Hepatocyte (in vitro differentiated cells): ENCODE measurements around the gene FRRS1L. TPM values are rescaled to one million over a fixed set of nuclear protein-coding genes. Genes with fewer than 3 reads are reported as not detected.

ENCODE experiments used
- DNase-seq: peaks from one replicate; pipeline ENCODE4 v3.0.0-alpha.2; 2016; ENCODE audit warnings: low spot score
- H2AFZ ChIP-seq: fragments of 200-600 bp; sonication (generic); 2 replicates; pipeline ENCODE4 v1.6.0; 2016; ENCODE audit warnings: antibody characterized with exemption, mild to moderate bottlenecking
- H3K27ac ChIP-seq: fragments of 200-600 bp; sonication (generic); 2 replicates; pipeline ENCODE4 v1.5.1; 2016; ENCODE audit warnings: mild to moderate bottlenecking
- H3K27me3 ChIP-seq: fragments of 200-600 bp; sonication (generic); 2 replicates; pipeline ENCODE4 v1.6.1; 2016
- H3K36me3 ChIP-seq: fragments of 200-600 bp; sonication (generic); replicated peaks from 2 replicates; pipeline ENCODE4 v1.5.1; 2016; ENCODE audit warnings: low read depth; ENCODE audit not compliant: insufficient read depth
- H3K4me1 ChIP-seq: fragments of 200-600 bp; sonication (generic); 2 replicates; pipeline ENCODE4 v1.5.1; 2016; ENCODE audit warnings: mild to moderate bottlenecking, moderate library complexity; ENCODE audit not compliant: insufficient read depth
- H3K4me2 ChIP-seq: fragments of 200-600 bp; sonication (generic); 2 replicates; pipeline ENCODE4 v1.6.0; 2016
- H3K4me3 ChIP-seq: fragments of 200-600 bp; sonication (generic); 2 replicates; pipeline ENCODE4 v1.5.1; 2016; ENCODE audit warnings: mild to moderate bottlenecking
- H3K79me2 ChIP-seq: fragments of 200-600 bp; sonication (generic); 2 replicates; pipeline ENCODE4 v1.6.0; 2017; ENCODE audit warnings: mild to moderate bottlenecking
- H3K9me2 ChIP-seq: fragments of 200-600 bp; sonication (generic); replicated peaks from 2 replicates; pipeline ENCODE4 v1.6.0; 2017; ENCODE audit warnings: mild to moderate bottlenecking; ENCODE audit not compliant: insufficient read depth
- H3K9me3 ChIP-seq: fragments of 200-600 bp; sonication (generic); 2 replicates; pipeline ENCODE4 v1.5.1; 2016; ENCODE audit warnings: low read depth, mild to moderate bottlenecking
- H4K20me1 ChIP-seq: fragments of 200-600 bp; sonication (generic); 2 replicates; pipeline ENCODE4 v1.6.0; 2016; ENCODE audit warnings: mild to moderate bottlenecking; ENCODE audit not compliant: insufficient read depth, poor library complexity, severe bottlenecking
- CTCF ChIP-seq: fragments of 200-600 bp; sonication (generic); IDR thresholded peaks from 2 replicates; pipeline ENCODE4 v1.5.1; 2016; ENCODE audit warnings: antibody characterized with exemption, mild to moderate bottlenecking; ENCODE audit not compliant: poor library complexity
- EZH2 ChIP-seq: fragments of 200-600 bp; sonication (generic); IDR thresholded peaks from 2 replicates; pipeline ENCODE4 v1.6.1; 2016; ENCODE audit warnings: antibody characterized with exemption, mild to moderate bottlenecking, borderline replicate concordance
- EZH2phosphoT487 ChIP-seq: fragments of 200-600 bp; sonication (generic); IDR thresholded peaks from one replicate; pipeline ENCODE4 v1.6.1; 2018; ENCODE audit warnings: antibody characterized with exemption, mild to moderate bottlenecking, low read depth, moderate library complexity; ENCODE audit not compliant: unreplicated experiment, severe bottlenecking
- WGBS: methylation state at CpG from one replicate; pipeline ENCODE4 v1.1.6; 2016; ENCODE audit warnings: low lambda C conversion rate; ENCODE audit errors: missing lambda C conversion rate; 5-methylcytosine and 5-hydroxymethylcytosine counted together
- polyA plus RNA-seq: library from polyadenylated mRNA; unstranded; fragments of >200 nt; fragmentation: Nextera tagmentation; extraction: Ambion mirVana; gene quantifications from 2 replicates; pipeline ENCODE4 v1.2.1, GENCODE V29; 2016
- total RNA-seq: library from RNA; depleted of rRNA; stranded (reverse); fragments of >200 nt; gene quantifications from 2 replicates; pipeline ENCODE4 v1.2.3, GENCODE V29; 2014

Gene FRRS1L
- total and polyA plus RNA-seq, 2 experiments from 2014 or later, result 2.6 to 4.4 TPM

DNA sequence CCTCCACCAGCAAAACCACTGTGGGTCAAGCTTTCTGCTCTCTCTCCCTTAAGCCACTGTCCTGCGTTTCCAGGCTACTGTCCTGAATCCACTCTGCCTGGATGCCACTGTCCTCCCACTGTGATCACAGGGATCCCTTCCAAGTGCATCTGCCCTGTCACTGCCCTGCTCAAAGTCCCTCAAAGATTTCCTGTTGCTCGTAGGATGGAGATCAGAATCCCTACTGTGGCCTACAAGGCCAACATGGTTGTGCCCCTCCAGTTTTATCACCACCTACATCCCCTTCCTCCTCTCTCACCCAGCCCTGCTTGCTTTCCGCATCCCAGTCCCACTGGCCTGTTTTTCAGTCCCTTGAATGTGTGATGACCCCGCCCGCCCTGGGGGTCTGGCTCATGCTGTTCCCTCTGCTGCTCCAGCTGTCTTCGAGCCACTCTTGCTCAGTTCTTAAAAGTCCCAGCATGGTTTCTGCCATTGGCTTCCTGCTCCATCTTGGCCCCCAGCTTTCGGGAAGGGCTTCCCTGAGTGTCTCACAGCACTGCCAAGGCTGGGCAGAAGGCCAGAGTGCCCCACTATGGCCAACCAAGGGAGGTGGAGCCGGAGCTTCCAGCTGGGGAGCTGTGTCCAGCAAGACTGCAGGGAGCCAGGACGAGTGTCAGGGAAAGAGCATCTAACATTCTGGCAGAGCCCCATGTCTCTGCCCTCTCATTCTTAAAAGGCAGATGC is 12.9 kb upstream of the FRRS1L start:
- H3K4me3 ChIP-seq, result no peak overlapping the region
- no peaks in the 10 kb centered on the region for H4K20me1 ChIP-seq
- DNase-seq, result no peak
- TF ChIP-seq EZH2phosphoT487 (no peak), CTCF (no peak), EZH2 (no peak)
- 93% methylated on average over 9 of the region's 9 CpGs for WGBS
- H3K4me1 ChIP-seq, result no peaks in the 10 kb centered on the region
- no peak overlapping the region for H2AFZ ChIP-seq
- no peaks in the 10 kb centered on the region for H3K9me3 ChIP-seq
- H3K27ac ChIP-seq, result no peak overlapping the region
- H3K4me2 ChIP-seq, result no peak overlapping the region
- H3K36me3 ChIP-seq, result no peaks in the 10 kb centered on the region
- H3K27me3 ChIP-seq, result peaks cover 4% of the 10 kb centered on the region
- H3K79me2 ChIP-seq, result no peaks in the 10 kb centered on the region
- H3K9me2 ChIP-seq, result no peaks in the 10 kb centered on the region

- H3K4me3 ChIP-seq, result no peak overlapping the region
- H3K79me2 ChIP-seq, result no peaks in the 10 kb centered on the region
- no peak overlapping the region for H2AFZ ChIP-seq
- 88% methylated on average over 2 of the region's 2 CpGs for WGBS
- H3K9me2 ChIP-seq, result no peaks in the 10 kb centered on the region
- H3K4me2 ChIP-seq, result no peak overlapping the region
- no peaks in the 10 kb centered on the region for H3K9me3 ChIP-seq
- no peaks in the 10 kb centered on the region for H4K20me1 ChIP-seq
- H3K36me3 ChIP-seq, result no peaks in the 10 kb centered on the region
- H3K27me3 ChIP-seq, result no peaks in the 10 kb centered on the region
- H3K27ac ChIP-seq, result no peak overlapping the region
- no peaks in the 10 kb centered on the region for H3K4me1 ChIP-seq
- no peak for TF ChIP-seq CTCF
- no peak for TF ChIP-seq EZH2phosphoT487
- no peak for TF ChIP-seq EZH2
- DNase-seq, result no peak
Measured at GRCh38 chr9:109176963-109177362, 9.9 kb upstream of the FRRS1L start.

- 51% methylated on average over 8 of the region's 8 CpGs for WGBS
- H3K27ac ChIP-seq, result no peak overlapping the region
- no peak overlapping the region for H3K4me2 ChIP-seq
- TF ChIP-seq CTCF (no peak), EZH2phosphoT487 (no peak), EZH2 (no peak)
- H2AFZ ChIP-seq, result no peak overlapping the region
- H3K4me3 ChIP-seq, result no peak overlapping the region
- H3K9me3 ChIP-seq, result no peaks in the 10 kb centered on the region
- H3K79me2 ChIP-seq, result no peaks in the 10 kb centered on the region
- H3K36me3 ChIP-seq, result no peaks in the 10 kb centered on the region
- no peaks in the 10 kb centered on the region for H3K27me3 ChIP-seq
- DNase-seq, result no peak
- no peaks in the 10 kb centered on the region for H3K9me2 ChIP-seq
- no peaks in the 10 kb centered on the region for H4K20me1 ChIP-seq
- no peaks in the 10 kb centered on the region for H3K4me1 ChIP-seq
Measured at GRCh38 chr9:109176386-109176785, 9.3 kb upstream of the FRRS1L start.
